Osteocyte (in vitro differentiated cells): ENCODE data around the gene THSD4. TPM values are rescaled to one million over a fixed set of nuclear protein-coding genes. Genes with fewer than 3 reads are reported as not detected.

ENCODE experiments used
- DNase-seq: peaks from one replicate; pipeline ENCODE4 v3.0.0; 2021; ENCODE audit warnings: mixed read lengths; ENCODE audit not compliant: unreplicated experiment; ENCODE audit errors: extremely low spot score
- H3K27ac Mint-ChIP-seq: one replicate; pipeline ENCODE4 v1.8.0; 2021; ENCODE audit warnings: mild to moderate bottlenecking, mixed read lengths; ENCODE audit not compliant: unreplicated experiment
- H3K27me3 Mint-ChIP-seq: one replicate; pipeline ENCODE4 v1.8.0; 2021; ENCODE audit warnings: mixed read lengths; ENCODE audit not compliant: unreplicated experiment
- H3K36me3 Mint-ChIP-seq: one replicate; pipeline ENCODE4 v1.8.0; 2021; ENCODE audit warnings: mixed read lengths; ENCODE audit not compliant: unreplicated experiment
- H3K4me1 Mint-ChIP-seq: one replicate; pipeline ENCODE4 v1.8.0; 2021; ENCODE audit warnings: mixed read lengths; ENCODE audit not compliant: unreplicated experiment
- H3K4me3 Mint-ChIP-seq: one replicate; pipeline ENCODE4 v1.8.0; 2021; ENCODE audit warnings: mild to moderate bottlenecking, moderate library complexity, mixed read lengths; ENCODE audit not compliant: unreplicated experiment
- H3K9me3 Mint-ChIP-seq: one replicate; pipeline ENCODE4 v1.8.0; 2021; ENCODE audit warnings: mixed read lengths; ENCODE audit not compliant: unreplicated experiment
- total RNA-seq: library from RNA; stranded (reverse); gene quantifications from 2 replicates; pipeline ENCODE4 v1.2.1, GENCODE V29; 2021
- TF ChIP-seq, protein P1 (sequence below): fragments of 200-600 bp; sonication (generic); IDR thresholded peaks from 2 replicates; pipeline ENCODE4 v1.5.0; 2021; ENCODE audit warnings: antibody characterized with exemption, mild to moderate bottlenecking, moderate library complexity

The THSD4 gene
- total RNA-seq, 1 donor from 2014 or later = 5.7 TPM

DNA sequence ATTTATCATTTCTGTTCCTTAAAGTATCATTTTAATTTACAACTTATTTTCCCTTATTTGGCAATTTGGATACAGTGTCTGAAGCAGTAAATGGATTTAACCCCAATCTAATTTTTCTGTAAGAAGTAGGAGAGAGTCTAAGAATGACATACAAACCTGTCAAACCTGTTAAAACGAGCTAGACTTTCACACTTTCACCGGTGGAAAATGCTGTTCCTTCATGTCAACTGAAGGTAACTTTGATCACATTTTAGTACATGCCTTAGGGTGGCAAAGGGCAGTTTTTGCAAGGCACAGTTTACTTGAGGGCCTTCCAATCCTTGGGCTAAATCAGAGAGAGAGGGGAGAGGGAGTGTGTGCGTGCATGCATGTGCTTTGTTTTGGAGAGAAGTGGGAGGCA, 221.4 kb downstream of the THSD4 start:
- no peak overlapping the region for H3K27ac Mint-ChIP-seq
- no peaks in the 10 kb centered on the region for H3K27me3 Mint-ChIP-seq
- H3K4me3 Mint-ChIP-seq = no peak overlapping the region
- peaks cover 40% of the 10 kb centered on the region for H3K4me1 Mint-ChIP-seq
- H3K9me3 Mint-ChIP-seq = no peaks in the 10 kb centered on the region
- H3K36me3 Mint-ChIP-seq = no peaks in the 10 kb centered on the region
- no peak for DNase-seq
- TF ChIP-seq, protein P1, sequence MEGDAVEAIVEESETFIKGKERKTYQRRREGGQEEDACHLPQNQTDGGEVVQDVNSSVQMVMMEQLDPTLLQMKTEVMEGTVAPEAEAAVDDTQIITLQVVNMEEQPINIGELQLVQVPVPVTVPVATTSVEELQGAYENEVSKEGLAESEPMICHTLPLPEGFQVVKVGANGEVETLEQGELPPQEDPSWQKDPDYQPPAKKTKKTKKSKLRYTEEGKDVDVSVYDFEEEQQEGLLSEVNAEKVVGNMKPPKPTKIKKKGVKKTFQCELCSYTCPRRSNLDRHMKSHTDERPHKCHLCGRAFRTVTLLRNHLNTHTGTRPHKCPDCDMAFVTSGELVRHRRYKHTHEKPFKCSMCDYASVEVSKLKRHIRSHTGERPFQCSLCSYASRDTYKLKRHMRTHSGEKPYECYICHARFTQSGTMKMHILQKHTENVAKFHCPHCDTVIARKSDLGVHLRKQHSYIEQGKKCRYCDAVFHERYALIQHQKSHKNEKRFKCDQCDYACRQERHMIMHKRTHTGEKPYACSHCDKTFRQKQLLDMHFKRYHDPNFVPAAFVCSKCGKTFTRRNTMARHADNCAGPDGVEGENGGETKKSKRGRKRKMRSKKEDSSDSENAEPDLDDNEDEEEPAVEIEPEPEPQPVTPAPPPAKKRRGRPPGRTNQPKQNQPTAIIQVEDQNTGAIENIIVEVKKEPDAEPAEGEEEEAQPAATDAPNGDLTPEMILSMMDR = no peak

DNA sequence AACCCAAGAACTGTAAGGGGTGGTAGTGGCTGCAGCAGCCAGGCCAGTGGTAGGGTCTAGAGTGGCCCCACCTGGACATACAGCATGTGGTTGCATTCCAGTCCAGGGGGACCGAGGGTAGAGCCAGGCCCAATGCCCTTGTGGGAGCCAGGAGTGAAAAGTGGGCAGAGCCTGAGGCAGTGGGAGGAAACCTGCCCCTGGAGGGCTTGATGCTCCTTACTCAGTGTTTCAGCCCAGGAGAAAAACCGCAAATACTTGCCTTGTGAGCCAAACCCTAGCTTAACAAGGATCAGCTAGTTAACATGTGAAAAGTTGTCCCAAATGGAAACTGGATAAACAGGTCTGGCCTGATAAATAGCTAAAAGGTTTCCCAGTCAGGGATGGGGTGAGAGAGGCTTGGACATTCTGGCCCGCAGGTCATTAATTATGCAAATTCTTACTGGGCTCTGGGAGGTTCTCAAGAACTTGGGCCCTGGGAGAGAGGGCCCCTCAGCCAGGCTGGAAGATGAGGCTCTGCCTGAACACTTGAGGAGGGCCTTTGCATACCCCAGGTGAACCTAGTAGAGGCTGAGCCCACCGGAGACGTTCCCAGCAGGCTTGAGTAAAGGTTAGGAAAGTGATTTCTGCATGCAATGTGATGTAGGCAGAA, 222.1 kb downstream of the THSD4 start:
- TF ChIP-seq, protein P1 = no peak
- no peak overlapping the region for H3K27ac Mint-ChIP-seq
- no peak for DNase-seq
- no peaks in the 10 kb centered on the region for H3K27me3 Mint-ChIP-seq
- no peak overlapping the region for H3K4me3 Mint-ChIP-seq
- peaks cover 40% of the 10 kb centered on the region for H3K4me1 Mint-ChIP-seq
- no peaks in the 10 kb centered on the region for H3K36me3 Mint-ChIP-seq
- no peaks in the 10 kb centered on the region for H3K9me3 Mint-ChIP-seq

DNA sequence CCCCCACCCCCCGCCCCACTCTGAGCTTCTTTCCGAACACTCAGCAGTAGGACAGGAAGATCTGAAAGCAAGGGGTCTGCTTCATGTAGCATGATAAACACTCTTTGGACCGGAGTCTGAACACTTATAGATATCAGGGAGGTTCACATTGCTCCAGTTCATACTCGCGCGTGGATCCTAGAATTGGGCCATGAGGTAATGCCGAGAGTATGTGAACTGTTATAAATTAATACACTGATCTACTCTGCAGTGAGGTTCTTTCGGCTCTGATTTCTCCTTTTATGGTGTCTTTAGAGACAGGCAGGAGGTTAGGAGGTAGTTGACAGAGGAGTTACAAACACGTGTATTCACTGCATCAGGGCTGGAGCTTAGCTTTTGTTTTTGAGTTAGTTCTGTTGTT, 223.0 kb downstream of the THSD4 start:
- no peaks in the 10 kb centered on the region for H3K36me3 Mint-ChIP-seq
- H3K4me1 Mint-ChIP-seq = peaks cover 31% of the 10 kb centered on the region
- H3K27ac Mint-ChIP-seq = no peak overlapping the region
- no peak overlapping the region for H3K4me3 Mint-ChIP-seq
- H3K27me3 Mint-ChIP-seq = no peaks in the 10 kb centered on the region
- H3K9me3 Mint-ChIP-seq = no peaks in the 10 kb centered on the region
- TF ChIP-seq, protein P1 = no peak
- DNase-seq = no peak

DNA sequence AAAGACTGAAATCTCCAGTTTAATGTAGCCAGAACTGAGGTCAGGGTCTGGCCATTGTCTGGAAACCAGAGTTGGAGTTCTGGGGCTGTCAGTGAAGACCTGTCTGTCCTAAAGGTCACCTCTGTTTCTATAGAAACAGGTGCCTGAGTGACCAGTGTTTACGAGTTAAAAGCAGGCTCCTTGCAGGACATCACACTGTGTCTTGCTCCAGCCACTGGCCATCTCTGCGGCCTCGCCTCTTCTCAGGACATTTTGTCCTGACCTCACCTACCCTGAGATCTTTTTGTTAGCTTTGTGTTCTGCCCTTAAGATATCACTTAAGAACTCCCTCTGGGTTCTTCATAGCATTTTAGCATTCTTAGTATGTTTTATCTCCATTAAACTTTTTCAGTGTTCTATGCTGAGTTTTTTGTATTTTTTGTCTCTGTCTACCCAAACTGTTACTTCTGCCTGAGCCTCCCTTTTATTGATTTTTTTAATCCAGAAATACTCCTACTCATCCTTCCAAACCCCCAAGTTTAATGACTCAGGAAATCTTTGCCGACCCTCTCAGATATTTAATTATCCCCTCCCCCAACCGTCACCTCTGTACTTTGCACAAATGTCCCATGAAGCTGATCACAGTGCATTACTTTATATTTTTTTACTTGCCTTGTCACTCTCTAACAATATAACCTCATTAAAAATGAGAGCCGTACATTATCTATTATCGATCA, 223.7 kb downstream of the THSD4 start:
- Mint-ChIP-seq H3K9me3 (no peaks in the 10 kb centered on the region), H3K4me1 (peaks cover 24% of the 10 kb centered on the region)

More for the DNA sequence above, 223.7 kb downstream of the THSD4 start:
- Mint-ChIP-seq H3K36me3 (no peaks in the 10 kb centered on the region), H3K27ac (no peak overlapping the region), H3K4me3 (no peak overlapping the region), H3K27me3 (no peaks in the 10 kb centered on the region)
- TF ChIP-seq, protein P1 = no peak
- no peak for DNase-seq
